Left renal cortex interstitium (tissue), 4 donors: ENCODE measurements around the gene CLN3. TPM values are rescaled to one million over a fixed set of nuclear protein-coding genes. Genes with fewer than 3 reads are reported as not detected.
"Not testable (repeated sequence)": the region's sequence is repeated elsewhere in the genome, so short reads cannot be mapped to it uniquely, and the experiment has no call there.

ENCODE experiments used
- DNase-seq, 4 donors: peaks; one replicate each; pipeline ENCODE4 v3.0.0-alpha.2; 2013; ENCODE audit warnings: low read depth in 4 of 4, low spot score in 2 of 4, missing footprints in 1 of 4
- polyA plus RNA-seq, 4 donors: library from polyadenylated mRNA; unstranded; fragments of 120-200 nt; gene quantifications; one replicate each; pipeline ENCODE4 v1.2.1, GENCODE V29; 2013; ENCODE audit not compliant: insufficient read length in 4 of 4

CLN3 gene
- polyA plus RNA-seq, 4 donors, result 29.4 to 41.3 (median 33.8) TPM

DNA sequence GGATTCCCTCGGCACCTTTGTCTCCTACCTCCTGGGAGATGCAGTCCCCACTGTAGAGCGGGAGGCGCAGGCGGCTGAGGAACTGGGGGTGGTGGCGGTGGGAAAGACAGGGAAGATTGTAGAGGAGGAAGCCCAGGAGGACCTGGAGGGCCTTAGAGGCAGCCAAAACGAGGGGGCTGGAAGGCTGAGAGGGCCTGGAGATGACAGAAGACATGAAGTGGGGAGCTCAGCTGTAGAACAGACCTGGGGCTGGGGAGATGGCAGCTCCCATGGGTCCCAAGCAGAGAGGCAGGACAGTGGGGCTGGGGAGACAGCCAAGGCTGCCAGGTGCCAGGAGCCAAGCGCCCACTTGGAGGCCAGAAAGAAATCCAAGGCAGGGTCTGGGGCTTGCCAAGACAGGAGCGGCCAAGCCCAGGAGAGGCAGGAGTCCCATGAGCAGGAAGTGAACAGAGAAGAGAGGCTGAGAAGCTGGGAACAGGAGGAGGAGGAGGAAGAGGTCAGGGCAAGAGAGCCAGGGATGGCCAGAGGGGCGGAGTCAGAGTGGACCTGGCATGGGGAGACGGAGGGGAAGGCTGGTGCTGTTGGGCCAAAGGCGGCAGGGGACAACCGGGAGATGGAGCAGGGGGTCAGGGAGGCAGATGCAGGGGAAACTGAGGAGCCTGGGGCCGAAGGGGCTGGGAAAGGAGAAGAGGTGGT lies 3.4 kb upstream of the CLN3 start:
- DNase-seq, result no peak

DNA sequence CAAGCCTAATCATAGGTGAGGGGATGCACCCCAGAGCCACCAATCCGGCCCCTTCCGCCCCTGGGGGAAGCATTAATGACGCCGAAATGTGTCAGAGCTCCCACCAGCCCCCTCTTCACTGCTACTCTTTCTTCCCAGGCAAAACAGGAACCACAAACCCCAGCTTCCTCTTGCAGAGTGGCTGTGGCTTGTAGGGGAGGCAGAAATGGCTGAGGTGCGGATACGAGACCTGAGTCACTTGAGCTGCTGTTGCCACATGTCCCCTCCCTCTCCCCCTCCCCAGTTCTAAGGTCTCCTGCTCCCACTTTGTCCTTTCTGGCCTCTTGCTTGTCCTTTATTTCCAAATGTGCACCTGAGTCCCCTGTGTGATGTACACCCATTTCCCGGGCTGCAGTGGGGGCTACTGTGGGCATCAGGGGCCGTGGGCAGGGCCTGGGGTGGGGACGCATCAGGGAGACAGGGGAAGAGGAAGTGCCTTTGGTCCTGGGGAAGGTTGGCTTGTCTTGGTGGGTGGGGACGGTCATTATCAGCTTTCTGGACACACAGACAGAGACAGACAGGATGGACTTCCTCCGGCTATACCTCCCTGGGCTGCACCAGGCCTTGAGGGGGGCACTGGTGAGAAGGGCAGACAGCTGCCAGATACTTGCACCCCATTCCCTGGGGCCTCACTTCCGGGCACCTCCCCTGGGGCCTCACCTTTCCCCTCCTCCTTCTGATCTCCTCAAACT lies 2.4 kb upstream of the CLN3 start, which contains the start of gene APOBR:
TSS of gene APOBR (plus strand) at position 523 of the 731 bp plus-strand sequence. CDS start at position 562, 39 bp downstream.
- DNase-seq, result no peak

DNA sequence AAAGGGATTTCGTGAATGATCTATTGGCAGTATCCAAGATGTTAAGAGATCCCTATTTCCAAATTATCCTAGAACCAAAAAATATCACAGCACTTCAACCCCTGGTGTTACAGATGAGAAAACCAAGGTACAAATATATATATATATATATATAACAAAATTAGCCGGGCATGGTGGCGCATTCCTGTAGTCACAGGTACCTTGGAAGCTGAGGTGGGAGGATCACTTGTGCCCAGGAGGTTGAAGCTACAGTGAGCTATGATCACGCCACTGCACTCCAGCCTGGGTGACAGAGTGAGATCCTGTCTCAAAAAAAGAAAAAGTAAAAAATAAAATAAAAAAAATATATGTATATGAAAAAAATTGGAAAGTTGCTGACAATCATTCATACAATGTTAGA lies 637 bp upstream of the CLN3 start:
- no peak for DNase-seq

DNA sequence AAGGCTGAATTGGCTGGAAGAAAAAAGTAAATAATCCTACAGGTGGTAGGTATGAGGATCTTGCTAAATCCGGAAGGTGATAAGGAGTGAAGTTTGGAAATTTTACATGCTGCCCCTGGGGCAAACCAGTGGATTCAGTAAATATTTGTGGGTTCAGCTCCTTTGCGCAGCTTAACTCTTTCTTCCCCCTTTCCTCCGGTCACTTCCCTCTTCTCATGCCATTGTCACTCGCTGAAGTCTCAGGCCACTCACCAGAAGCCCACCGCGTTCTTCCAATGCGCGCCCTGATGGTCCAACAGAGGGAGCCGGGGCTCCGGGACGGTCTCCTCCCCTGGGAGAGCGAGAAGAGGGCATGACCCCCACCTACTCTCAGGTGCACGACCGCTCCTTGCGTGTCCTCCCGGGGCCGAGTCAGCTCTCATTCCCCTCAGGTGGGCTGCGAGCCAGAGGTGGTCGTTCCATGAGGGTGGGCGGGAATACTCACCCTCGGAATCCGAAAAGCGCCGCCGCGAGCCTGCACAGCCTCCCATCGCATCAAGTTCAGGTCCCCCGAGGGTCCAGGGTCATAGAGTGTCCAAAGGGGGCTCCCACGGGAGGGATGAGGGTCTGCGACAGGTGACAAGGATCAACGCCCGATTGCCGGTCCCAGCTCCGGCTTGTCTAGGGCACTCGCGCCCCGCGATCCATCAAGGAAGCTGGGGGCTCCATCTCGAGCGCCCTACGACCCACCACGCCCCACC lies 474 bp downstream of the CLN3 start:
- peak in 3 of 4 donors; percentile 13 to 26 (median 17) for DNase-seq

DNA sequence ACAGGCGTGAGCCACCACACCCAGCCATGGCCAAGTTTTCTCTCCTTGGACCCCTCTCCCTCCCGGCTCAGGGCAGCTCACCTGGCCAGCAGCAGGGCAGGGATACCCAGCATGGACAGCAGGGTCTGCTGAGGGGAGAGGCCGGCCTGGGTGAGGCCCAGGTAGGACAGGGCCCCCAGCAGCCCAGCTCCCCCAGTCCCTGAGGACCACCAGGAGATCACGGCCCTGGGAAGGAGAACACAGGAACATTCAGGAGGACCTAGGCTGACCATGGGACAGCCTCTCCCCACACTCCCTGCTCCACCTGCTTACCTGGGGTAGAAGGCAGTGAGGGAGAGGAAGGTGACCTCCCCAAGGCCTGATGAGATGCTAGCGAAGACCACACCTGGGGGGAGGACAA lies 5.6 kb downstream of the CLN3 start:
- no peak for DNase-seq

DNA sequence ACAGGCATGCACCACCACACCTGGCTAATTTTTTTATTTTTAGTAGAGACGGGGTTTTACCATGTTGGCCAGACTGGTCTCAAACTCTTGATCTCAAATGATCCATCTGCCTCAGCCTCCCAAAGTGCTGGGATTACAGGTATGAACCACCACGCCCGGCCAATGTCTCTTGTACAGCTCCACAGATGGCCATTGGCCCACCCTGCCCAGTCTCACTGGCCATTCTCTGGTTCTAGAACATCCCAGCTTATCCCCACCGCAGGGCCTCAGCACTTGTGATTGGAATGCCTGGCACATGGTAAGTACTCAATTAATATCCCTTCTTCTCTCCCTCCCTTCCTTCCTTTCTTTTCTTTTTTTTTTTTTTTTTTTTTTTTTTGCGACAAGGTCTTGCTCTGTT lies 8.5 kb downstream of the CLN3 start:
- DNase-seq, result not testable (repeated sequence)

DNA sequence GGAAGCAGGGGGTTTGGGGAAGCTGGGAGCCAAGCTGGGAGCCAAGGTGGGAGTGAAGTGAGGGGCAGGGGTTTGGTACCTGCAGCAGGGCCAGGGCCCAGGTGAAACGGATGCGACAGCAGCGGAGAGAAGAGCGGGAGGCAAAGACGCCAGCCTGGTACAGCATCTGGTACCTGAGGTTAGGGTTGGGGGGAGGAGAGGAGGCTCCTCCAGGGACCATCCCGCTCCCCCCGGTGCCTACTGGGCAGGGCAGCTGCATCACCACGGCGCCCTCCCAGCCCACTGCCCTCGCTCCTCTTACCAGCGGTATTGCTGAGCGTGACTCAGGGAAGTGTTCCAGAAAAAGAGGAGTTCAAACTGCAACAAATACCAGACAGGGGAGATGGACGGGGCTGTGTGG lies 9.8 kb downstream of the CLN3 start:
- DNase-seq, result no peak

DNA sequence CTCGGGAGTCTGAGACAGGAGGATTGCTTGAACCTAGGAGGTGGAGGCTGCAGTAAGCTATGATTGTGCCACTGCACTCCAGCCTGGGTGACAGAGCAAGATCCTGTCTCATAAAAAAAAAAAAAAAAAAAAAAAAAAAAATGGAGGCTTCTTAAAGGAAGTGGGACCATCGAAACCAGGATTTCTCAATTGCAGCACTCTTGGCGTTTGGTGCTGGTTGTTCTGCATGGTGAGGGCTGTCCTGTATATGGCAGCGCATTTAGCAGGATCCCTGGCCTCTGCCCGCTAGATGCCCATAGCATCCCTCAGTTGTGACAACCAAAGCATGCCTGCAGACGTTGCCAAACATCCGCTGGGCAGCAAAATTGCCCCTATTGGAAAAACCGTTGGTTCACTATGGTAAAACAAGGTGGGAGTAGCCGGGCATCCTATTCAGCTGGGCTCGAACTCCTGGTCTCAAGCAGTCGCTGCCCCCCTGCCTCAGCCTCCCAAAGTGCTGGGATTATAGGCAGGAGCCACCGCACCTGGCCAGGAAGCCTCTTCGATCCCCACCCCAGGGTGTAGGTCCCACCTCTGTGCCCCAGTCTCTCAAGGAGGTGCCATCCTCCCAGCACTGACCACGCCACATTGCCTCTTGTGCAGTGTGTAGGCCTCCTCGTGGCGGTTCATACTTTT lies 13.2 kb downstream of the CLN3 start:
- no peak for DNase-seq

DNA sequence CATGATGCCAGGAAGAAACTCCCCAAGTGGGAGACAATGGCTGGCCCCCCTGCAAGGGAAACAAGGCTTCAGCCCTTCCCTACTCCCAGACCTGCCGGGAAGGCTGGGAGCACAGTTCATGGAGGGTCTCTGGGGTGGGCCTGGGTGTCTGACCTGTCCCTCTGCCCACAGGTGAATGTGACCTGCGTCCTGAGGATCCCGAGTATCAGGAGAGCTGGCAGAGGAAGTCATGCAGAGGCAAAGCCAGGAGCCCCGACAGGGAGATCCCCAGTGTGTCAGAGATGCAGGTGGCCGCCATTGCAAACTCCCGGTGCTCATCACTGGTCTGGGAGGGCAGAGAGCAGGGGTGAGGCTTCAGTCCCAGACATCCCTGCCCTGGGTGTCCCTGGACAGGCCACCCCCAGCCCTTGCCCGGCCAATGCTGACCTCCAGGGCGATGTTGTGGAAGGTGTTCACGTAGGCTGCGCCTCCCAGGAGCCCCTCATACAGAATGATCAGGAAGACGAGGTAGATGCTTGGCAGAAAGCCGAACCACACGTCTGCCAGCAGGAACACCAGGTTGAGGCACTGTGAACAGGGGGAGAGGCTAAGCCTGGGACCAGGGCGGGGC lies 14.5 kb downstream of the CLN3 start:
- no peak for DNase-seq

DNA sequence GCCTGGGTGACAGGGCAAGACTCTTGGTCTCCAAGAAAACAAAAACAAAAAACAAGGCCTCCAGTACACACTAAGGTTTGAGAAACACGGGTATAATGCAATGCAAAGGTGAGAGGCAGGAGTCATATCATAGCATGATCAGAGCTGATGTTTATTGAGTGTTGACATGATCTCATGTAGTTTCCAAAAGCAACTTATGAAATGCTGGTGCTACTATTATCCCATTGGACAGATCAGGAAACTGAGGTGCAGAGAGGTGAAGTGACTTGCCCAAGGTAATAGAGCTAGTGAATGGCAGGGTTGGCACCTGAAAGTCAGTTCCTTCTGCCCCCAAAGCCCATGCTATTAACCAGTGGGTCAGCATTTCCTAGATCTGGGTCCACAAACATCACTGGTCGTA lies 16.7 kb downstream of the CLN3 start:
- no peak for DNase-seq

DNA sequence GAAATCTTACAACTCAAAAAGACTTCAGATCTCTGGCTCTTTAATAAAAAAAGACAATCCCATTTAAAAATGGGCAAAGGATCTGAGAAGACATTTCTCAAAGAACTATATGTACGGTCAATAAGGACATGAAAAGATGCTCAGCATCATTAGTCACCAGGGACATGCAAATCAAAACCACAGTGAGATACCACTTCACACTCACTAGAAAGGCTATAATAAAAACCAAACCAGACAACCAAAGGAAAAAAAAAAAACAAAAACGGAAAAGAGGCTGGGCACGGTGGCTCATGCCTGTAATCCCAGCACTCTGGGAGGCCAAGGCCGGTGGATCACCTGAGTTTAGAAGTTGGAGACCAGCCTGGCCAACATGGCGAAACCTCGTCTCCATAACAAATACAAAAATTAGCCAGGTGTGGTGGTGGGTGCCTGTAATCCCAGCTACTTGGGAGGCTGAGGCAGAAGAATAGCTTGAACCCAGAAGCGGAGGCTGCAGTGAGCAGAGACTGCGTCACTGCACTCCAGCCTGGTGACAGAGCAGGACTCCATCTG lies 18.1 kb downstream of the CLN3 start:
- no peak for DNase-seq

DNA sequence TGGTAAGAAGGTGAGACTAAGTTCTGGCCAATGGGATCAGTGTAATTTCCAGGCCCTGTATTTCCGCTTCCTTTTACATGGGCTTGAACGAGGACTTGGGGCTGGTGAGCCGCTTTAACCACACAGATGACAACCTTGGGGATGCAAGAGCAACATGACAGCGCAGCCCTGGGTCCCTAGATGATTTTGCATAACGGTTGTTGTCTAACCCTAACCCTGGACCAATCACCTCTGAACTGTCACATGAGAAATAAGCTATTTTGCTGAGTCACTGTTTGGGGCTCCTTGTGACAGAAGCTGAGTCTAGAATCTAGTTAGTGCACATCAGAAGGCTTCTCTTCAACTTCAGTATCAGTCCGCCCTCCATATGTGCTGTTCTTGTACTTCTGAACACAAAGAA lies 44.8 kb downstream of the CLN3 start:
- DNase-seq, result not testable (repeated sequence)

DNA sequence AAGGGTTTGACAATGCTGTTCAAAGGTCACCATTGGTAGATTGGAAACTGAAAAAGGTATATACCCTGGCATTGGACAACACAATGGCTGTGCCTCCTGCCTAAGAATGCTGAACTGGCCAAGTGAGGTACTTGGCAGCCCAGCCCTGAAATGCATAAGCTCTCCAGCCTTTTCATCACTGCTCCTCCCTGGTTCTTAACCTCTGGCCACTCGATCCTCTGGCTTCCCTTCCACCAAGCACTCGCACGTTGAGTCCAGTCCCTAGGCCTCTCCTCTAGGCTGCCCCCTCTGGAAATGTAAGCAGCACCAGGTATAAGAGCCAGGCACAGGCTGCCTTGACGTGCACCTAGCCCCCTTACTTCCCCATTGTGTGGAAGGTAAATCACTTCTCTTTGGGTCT lies 45.5 kb downstream of the CLN3 start:
- not testable (repeated sequence) for DNase-seq

DNA sequence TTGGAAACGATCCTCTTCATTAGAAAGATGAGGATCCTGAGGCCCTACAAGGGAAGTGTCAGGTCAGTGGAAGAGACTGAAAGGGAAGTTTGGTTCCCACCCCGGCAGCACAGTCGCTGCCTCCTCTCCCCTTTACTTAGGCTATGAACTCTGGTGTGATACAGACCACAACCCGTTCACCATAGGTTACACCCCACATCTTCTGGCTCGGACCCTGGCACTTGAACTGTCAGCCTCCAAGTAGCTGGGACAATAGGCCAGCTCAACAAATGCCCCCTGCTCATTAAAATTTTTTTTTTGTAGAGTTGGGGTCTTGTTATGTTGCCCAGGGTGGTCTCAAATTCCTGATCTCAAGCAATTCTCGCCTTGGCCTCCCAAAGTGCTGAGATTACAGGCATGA lies 47.9 kb downstream of the CLN3 start:
- not testable (repeated sequence) for DNase-seq

DNA sequence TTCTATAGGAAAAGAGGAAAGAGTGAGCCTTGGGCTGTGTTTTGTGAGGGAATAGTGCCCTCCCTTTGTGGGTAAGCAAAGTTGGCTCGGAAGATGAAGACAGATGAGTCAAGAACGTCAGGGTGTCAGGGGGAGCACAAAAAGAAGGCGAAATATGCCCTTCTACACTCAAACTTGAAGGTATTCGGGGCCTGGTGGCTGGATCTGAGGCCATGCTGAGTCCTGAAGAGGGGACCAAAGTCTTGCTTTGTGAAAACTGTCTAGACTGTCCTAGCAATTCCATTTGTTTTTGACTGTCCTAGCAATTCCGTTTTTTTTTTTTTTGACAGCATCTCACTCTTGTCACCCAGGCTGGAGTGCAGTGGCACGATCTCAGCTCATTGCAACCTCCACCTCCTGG lies 53.0 kb downstream of the CLN3 start:
- not testable (repeated sequence) for DNase-seq

DNA sequence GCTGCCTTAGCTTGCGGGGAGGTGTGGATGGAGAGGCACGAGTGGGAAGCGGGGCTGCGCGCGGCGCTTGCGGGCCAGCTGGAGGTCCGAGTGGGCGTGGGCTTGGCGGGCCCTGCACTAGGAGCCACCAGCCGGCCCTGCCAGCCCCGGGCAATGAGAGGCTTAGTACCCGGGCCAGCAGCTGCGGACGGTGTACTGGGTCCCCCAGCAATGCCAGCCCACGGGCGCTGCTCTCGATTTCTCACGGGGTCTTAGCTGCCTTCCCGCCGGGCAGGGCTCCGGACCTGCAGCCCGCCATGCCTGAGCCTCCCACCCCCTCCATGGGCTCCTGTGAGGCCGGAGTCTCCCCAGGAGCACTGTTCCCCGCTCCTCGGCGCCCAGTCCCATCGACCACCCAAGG lies 56.5 kb downstream of the CLN3 start:
- not testable (repeated sequence) for DNase-seq
